PFSK-1 (cell line): ENCODE measurements around the gene VWA5A.

Experiments
- FOXP2 ChIP-seq: optimal IDR thresholded peaks from 2 replicates; pipeline ENCODE3; 2011; ENCODE audit warnings: borderline replicate concordance, control low read depth, inconsistent platforms; ENCODE audit not compliant: insufficient read depth; ENCODE audit errors: extremely low read length, extremely low read depth
- POLR2AphosphoS5 ChIP-seq: IDR thresholded peaks from 2 replicates; pipeline ENCODE4 v1.6.1; 2012; ENCODE audit warnings: low read depth, mild to moderate bottlenecking, control low read depth, low read length, moderate library complexity
- SIN3A ChIP-seq: IDR thresholded peaks from 2 replicates; pipeline ENCODE4 v1.6.1; 2012; ENCODE audit warnings: mild to moderate bottlenecking, low read length, moderate library complexity, borderline replicate concordance; ENCODE audit not compliant: insufficient read depth
- TAF1 ChIP-seq: IDR thresholded peaks from 2 replicates; pipeline ENCODE4 v1.6.1; 2012; ENCODE audit warnings: low read length, control low read depth, borderline replicate concordance; ENCODE audit not compliant: insufficient read depth
- TF ChIP-seq, protein P1 (sequence below), 2 experiments: IDR thresholded peaks; 2 replicates each; pipeline versions ENCODE4 v1.6.1 to v1.8.0; 2011 to 2012; ENCODE audit warnings: low read depth in 2 of 2, low read length in 2 of 2, control low read depth in 1 of 2, inconsistent platforms in 1 of 2, mild to moderate bottlenecking in 1 of 2, moderate library complexity in 1 of 2; ENCODE audit not compliant: insufficient read depth in 1 of 2

VWA5A gene

DNA sequence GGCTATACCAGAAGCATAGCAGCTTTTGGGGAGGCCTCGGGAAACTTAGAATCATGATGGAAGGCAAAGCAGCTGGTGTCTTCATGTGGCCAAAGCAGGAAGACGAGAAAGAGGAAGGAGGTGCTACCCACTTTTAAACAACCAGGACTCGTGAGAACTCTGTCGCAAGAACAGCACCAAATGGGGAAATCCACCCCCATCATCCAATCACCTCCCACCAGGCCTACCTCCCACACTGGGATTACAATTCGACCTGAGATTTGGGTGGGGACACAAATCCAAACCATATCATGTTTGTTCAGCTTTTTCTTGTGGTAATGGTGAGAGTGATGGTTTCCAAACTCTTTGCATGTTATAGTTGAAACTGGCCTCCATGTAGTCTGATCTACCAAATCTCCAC is 35.4 kb downstream of the VWA5A start:
- TF ChIP-seq TAF1 (no peak), SIN3A (no peak), POLR2AphosphoS5 (no peak), FOXP2 (no peak)
- TF ChIP-seq, protein P1, sequence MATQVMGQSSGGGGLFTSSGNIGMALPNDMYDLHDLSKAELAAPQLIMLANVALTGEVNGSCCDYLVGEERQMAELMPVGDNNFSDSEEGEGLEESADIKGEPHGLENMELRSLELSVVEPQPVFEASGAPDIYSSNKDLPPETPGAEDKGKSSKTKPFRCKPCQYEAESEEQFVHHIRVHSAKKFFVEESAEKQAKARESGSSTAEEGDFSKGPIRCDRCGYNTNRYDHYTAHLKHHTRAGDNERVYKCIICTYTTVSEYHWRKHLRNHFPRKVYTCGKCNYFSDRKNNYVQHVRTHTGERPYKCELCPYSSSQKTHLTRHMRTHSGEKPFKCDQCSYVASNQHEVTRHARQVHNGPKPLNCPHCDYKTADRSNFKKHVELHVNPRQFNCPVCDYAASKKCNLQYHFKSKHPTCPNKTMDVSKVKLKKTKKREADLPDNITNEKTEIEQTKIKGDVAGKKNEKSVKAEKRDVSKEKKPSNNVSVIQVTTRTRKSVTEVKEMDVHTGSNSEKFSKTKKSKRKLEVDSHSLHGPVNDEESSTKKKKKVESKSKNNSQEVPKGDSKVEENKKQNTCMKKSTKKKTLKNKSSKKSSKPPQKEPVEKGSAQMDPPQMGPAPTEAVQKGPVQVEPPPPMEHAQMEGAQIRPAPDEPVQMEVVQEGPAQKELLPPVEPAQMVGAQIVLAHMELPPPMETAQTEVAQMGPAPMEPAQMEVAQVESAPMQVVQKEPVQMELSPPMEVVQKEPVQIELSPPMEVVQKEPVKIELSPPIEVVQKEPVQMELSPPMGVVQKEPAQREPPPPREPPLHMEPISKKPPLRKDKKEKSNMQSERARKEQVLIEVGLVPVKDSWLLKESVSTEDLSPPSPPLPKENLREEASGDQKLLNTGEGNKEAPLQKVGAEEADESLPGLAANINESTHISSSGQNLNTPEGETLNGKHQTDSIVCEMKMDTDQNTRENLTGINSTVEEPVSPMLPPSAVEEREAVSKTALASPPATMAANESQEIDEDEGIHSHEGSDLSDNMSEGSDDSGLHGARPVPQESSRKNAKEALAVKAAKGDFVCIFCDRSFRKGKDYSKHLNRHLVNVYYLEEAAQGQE (IDR thresholded peaks at IDR 0.05; ENCODE audit: insufficient read depth in 1 of 2, low read depth in 2 of 2, low read length in 2 of 2), result no peak

DNA sequence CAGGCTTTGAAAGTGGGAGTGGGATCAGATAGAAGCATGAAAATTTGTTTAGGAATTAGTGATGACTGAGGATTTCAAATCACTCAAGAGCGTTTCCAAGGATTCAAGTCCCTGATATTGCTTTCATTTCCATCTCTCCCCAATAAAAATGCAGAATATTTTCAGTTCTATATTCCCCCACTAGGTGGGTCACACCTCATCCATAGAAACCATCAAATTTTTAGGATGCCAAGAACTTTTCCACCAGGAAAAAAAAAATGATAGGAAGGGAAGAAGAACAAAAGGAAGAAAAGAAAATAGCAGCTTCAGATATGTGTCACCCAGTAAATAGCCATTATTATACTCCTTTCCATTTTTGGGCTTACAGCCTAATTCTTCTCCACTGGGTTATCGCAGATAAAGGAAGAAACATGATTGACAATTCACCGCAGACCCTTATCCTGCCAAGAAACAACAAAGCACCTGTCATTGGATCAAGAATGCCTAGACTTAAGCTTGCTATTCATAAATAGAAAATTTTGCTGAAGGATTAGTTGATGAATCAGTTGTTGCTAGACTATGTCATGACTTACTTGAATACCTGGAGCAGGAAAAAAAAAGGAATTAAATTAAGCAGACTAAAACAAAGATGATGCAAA is 37.6 kb downstream of the VWA5A start:
- TF ChIP-seq TAF1, result no peak

DNA sequence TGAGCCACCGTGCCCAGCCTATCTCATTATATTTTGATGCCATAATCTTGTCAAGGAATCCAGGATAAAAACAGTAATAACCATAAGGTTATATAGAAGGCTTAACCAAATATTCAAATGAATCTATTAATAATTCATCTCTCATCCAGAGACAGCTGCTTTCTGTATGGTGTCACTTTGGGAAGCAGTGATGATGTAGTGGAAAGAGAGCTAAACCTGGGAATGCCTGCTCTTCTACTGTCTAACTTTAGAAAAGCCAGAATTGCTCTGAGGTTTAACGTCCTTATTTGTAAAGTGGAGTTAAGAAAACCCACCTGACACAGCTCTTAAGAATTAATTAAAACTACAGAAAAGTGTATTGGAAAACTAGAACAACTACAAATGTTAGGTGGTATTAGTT is 38.6 kb downstream of the VWA5A start:
- TF ChIP-seq, protein P1 (IDR thresholded peaks at IDR 0.05; ENCODE audit: insufficient read depth in 1 of 2, low read depth in 2 of 2, low read length in 2 of 2), result no peak
- no peak for TF ChIP-seq TAF1
- no peak for TF ChIP-seq FOXP2
- no peak for TF ChIP-seq POLR2AphosphoS5
- no peak for TF ChIP-seq SIN3A

DNA sequence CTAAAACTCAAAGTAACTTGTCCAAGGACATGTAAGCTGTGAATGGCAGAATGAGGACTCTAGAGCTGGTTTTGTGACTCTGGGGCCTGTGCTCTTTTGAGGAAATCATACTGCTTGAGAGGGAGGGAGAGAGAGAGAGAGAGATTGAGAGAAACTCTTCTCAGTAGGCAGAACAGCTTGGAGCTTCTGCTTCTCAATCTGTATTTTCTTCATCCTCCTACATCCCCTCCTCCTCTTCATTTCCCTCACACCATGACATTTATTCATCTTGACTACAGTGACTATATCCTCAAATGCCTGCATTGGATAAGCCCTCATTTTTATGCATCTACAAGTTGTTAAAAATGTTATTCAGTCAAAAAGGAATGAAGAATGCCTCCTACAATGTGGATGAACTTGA is 44.2 kb downstream of the VWA5A start:
- TF ChIP-seq SIN3A (no peak), FOXP2 (no peak), TAF1 (no peak), POLR2AphosphoS5 (no peak)
- TF ChIP-seq, protein P1 (IDR thresholded peaks at IDR 0.05; ENCODE audit: insufficient read depth in 1 of 2, low read depth in 2 of 2, low read length in 2 of 2), result no peak

DNA sequence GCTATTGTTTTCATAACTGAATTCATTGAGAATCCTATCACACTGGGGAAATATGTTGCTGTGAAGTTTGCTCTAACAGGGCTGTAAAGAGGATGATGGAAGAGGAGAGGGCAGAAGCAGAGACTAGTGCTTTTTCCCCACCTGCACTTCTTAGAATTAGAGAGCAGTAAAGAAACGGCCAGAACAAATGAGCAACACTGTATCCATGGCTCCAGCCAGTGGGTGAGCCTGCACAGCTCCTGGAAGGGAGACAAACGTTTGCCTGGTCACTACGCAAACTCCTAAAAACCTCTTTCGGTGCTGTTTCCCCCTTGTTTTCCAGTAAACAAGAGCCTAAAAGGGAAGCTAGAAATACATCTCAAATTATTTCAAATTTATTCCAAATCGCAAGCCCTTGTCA is 45.7 kb downstream of the VWA5A start:
- TF ChIP-seq, protein P1 (IDR thresholded peaks at IDR 0.05; ENCODE audit: insufficient read depth in 1 of 2, low read depth in 2 of 2, low read length in 2 of 2), result no peak
- TF ChIP-seq FOXP2 (no peak), TAF1 (no peak), POLR2AphosphoS5 (no peak), SIN3A (no peak)
